Pulmonary artery endothelial cell (primary cell): ENCODE measurements around the gene PHF21B. TPM values are rescaled to one million over a fixed set of nuclear protein-coding genes. Genes with fewer than 3 reads are reported as not detected.
"Not testable (repeated sequence)": the region's sequence is repeated elsewhere in the genome, so short reads cannot be mapped to it uniquely, and the experiment has no call there.

Experiments used
- DNase-seq: peaks from one replicate; pipeline ENCODE4 v3.0.0-alpha.2; 2011; ENCODE audit warnings: low read depth, low spot score
- total RNA-seq: library from RNA; depleted of rRNA; stranded (reverse); fragments of >200 nt; gene quantifications from 2 replicates; pipeline ENCODE4 v1.2.3, GENCODE V29; 2014

Gene PHF21B
- total RNA-seq, 1 donor from 2014 or later: not detected

DNA sequence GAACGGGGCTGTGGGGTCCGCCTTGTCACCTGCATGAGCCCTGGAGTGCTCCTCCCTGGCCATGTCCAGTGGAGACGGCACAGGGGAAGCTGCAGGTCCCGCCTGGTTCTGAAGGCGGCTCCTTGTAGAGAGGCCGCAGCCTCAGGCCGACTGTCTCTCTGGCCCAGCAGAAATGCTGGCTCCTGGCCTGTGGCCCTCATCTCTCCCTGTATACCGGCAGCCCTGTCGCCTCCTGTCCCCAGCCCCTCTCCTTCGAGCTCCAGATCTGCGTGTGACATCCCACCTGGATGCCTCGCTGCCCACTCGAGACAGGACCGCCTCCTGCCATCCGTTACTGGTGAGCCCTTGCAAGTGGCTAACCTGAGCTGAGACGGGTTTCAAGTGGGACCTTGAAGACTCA, 73.6 kb downstream of the PHF21B start:
- DNase-seq: no peak

DNA sequence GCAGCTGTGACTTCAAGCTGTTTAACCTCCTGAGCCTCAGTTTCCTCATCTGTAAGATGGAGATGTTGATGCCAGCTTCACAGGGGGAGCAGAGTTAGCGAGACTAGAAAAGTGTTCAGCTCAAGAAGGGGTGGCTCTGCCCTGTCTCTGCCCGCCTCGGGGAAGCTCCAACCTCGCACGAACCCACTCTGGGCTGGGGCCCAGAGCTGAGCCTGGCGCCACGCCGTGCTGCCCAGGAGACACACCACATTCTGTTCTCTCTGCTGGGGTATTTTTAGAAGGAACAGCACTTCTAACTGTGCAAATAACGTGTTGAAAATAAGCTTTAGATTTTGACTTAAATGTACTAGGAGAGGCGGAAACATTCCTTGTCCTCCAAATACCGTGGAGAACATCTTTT, 74.1 kb downstream of the PHF21B start:
- no peak for DNase-seq

DNA sequence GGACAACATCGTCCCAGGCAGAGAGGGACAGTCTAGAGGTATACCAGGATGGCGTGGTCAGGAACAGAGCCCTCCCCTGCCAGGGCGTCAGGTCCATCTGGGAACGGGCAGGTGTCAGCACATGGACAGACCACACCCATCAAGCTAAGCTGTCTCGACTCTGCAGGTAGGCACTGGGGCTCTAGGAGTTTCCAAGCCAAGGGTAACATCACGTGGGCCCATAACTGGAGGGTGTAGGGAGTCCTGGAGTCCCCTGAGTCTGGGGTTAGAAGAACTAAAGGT, 75.4 kb downstream of the PHF21B start:
- DNase-seq: no peak

DNA sequence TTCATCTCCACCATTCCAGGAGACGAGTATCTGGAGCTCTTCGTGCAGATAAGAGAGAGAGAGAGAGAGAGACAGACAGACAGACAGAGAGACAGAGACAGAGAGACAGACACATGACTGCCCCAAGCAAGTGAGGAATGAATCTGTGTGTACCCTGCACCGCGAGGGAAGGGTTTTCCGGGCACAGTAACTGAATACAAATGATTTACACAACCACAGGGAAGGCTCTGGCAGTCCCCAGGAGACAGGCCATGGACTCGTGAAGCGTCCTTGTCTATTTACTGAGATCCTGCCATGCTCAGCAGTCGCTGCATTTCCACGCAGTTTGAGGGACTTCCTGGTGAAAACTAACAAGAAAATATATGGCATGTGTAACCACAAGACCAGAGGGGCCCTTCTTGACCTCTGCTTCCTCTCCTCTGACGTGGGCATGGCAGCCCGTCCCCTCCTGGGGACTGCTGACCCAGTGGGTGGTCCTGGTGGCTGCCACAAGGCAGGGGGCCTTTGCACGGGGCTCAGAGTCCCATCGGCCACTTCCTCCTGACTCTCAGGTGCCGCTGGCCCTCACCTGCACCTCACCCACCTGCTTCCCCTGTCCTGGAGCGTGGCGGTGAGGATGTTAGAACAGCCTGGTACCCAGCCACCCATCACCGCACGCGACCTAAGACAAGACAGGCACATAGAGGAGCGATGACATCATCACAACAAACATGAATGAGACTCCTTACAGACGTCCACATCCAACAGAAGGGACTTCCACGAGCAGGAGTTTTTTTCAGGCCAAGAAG, 75.9 kb downstream of the PHF21B start:
- no peak for DNase-seq

DNA sequence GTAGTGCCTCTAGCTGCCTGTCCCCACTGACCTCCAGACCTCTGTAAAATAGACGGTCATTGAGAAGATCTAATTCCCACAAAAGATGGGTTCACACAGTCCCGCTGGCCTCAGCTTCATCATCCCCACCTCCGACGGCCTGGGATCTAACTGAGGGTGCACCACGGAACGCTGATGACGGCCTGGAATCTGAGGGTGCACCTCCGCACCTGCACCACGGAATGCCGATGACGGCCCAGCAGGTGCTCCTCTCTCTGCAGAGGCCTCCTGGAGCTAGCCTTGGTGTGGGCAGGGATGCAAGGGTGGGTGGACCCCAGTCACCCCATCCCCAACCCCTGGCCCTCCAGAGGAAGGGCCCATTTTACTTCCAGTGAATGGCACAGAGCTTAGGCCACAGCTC, 77.3 kb downstream of the PHF21B start:
- DNase-seq: no peak

DNA sequence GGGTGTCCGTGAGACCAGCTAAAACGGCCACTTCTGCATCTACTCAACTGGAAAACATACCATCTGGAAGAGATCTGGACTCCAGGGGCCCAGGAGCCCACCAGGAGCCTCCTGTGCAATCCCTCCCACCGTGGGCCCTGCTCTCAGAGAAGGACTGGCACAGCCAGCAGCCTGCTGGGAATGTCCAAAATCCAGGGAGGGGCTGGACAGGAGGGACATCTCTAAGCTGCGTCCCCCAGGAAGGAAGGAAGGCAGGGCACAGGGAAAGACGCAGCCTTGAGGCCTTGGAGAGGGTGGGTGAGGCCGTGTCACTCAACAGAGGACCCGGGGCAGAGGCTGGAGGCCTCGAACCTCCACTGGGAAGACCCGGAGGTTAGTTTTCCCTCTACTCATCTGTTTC, 78.0 kb downstream of the PHF21B start:
- DNase-seq: no peak

DNA sequence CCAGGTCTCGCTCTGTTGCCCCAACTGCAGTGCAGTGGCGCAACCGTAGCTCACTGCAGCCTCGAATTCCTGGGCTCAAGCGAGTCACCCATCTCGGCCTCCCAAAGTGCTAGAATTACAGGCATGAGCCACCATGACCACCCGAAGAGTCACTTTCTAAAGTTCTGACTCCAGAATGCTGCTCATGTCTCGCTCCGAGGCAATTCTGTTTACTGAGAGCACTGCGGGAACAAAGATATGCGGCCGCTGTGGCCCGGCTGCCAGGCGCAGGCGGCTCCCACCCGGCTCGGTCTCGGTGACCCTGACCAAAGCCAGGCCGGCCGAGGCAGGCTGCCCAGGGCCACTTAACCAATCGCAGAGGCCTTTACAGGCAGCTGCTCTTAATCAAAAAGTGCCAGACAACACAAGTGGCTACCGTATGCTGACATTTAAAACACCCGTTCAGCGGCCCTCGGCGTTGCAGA, 78.7 kb downstream of the PHF21B start:
- DNase-seq: no peak

DNA sequence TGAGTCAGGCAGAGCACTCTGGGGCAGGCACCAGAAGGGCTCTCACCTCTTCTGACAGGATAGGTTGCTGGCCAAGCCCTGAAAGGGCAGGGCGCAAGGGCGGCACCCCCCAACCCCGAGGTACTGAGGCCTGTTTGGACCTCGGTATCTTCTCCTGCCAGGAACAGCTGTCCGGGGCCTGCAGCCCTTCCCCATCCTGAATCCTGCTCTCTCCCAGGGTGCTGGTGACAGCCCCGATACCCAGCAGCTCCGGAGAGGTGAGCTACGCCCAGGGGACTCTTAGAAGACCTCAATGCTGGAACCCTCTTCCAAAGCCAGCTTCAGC, 79.1 kb downstream of the PHF21B start:
- DNase-seq: no peak

DNA sequence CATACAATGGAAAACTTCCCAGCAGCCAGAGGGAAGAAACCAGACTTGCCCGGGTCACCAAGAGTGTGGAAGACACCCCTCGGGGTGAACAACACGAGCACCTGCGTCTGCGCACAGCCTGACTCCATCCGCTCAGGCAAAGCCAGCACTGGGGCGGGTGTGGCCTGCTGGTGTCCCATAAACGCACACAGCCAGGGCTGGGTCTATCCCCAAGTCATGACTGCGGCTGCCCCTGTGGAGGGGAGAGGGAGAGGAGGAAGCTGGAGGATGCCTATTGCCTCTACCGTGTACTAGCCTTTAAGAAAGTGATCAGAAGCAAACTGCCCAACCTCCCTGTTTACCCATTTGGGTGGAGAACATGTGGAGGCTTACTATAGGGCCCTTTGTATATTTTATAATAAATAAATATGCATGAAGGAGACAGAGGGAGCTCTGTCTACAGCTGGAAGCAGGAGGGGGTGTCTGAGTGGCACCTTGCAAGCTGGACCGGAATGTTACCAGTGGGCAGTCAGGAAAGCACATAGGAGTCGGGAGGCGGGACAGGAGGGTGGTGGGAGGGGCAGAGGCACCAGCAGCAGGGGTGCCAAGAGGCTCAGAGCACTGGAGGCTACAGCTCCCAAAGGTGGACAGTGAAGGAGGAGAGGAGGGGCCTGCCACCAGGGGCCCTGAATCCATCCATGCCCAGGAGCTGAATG, 79.6 kb downstream of the PHF21B start:
- no peak for DNase-seq

DNA sequence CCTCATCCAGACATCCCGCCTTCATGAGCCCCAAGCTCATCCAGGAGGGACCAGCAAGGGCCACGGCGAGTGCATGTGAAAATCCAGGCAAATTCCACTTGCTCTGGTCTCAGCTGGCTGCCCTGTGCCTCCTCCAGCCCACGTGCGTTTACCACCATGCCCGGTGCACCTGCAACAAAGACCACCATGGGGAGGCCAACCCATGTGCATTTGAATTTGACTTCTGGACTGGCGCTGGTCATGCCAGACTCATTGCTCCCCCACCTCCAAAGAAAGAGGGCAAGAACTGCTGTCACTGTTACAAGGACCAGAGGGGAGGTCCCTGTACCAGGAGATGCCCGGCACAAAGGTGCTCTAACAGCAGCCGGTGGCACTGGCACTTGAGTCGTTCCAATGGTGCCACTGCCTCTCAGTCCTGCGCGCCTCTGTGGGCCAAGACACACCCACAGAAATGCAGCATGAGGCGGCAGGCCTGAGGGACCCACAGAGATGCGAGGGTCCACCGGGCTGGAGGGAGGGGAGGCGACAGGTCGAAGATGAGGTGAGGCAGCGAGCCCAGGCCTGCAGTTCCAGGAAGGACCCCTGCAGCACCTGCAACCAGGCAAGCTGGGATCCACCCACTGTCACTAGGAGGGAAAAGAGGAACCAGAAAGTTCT, 80.3 kb downstream of the PHF21B start:
- DNase-seq: no peak

DNA sequence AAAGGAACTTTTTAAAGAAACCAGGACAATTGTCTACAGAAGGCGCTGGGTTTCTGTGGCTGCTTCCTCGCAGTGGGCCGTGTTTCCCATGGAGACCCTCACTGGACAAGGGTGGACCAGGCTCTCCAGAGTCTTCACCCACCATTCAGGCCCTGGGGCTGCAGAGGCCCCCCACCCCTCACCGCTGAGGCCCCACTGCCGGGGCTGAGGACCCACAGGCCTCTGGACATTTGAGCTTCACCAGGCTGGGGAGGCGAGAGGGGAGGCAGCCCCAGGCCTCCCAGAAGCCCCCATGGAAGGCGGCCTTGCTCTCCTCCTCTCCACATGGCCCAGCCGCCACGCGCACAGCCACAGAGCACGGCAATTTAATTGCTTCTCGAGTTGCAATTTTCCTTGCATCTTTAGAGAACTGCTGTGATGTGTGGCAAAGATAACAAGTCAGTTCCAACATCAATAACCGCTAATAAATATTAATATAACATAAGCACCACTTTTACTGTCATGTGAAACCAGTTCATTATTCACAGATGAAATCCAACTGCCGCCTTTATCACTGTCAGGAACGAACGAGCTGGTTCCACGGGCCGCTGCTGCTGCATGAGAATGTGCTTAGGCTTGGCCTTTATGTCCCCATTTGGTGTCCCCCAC, 81.0 kb downstream of the PHF21B start:
- no peak for DNase-seq

DNA sequence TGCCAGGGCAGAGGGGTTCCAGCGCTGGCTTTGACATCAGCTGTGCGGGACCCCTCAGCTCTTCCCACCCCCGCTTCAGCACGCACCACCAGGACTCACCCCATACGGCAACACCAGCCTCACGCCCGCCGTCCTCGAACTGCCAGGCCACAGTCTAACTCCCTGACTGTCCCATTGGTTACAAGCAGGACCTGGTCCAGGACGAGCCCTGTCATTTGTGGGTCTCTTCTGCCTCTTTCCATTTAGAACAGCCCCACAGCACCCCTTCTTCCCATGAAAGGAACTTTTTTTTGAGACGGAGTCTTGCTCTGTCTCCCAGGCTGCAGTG, 81.7 kb downstream of the PHF21B start:
- no peak for DNase-seq

DNA sequence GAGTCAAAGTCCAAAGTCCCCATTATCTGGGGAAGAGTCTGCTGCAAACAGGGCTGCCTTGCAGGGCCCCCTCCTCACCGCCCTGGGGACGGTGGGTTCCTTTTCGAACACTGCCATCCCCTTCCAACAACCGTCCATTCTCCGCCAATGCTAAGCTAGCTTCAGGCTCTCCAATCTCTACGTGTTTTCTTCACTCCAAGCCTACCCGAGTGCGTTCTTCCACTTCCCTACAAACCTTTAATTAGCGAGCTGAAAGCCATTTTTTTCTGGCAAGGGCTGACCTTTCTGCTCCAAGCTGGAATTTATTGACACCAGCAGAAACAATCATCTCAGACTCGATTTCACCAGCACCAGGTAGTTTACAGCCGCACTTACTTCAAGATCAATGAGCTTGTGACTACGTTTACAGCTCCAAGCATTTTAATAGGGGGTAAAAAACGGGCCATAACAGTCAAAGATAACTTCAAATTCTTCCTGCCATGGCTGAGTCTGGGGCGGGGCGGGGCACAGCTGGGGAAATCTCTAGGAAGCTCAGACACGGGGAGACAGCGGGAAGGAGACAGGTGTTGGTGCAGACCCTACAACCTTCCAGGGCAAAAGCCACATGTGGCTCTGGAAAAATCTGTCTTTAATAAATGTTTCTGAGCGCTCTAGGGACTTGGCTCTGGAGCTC, 82.2 kb downstream of the PHF21B start:
- no peak for DNase-seq

DNA sequence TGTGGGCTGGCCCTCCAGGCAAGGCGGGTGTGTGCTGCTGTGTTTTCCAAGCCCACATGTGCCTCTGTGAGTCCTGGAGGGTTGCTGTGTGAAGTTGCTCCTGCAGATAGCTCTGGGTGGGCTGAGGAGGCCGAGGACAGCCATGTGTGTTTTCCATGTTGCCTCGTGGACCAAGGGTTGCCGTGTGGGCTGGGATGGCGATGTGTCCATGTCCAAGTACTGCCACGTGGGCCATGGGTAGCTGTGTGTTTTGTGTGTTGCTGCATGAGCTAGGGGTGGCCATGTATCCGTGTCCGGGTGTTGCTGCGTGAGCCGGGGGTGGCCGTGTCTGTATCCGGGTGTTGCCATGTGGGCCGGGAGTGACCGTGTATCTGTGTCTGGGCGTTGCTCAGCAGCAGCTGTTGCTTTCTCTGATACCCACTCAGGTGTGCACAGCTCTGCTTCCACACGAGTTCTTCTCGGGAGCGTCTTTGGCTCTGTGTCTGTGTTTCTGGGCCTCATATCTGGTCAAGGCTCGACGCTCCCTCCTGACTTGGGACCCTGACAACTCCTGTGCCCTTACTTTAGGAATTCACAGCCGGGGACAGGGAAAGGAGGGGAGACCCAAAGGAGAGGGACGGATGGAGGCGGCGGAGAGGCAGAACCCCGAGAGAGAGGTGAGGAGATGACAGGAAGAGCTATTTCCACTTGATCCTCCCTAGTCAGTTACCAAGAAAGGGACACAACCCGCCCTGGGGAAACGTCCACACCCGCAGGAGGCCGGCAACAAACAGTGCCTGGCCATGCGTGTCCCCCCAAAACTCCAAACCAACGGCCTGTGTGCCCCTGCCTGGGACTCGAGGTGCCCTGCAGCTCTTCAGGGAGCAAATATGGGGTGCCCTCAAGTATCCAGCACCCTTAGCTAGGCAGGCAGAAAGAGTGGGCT, 83.1 kb downstream of the PHF21B start:
- no peak for DNase-seq

DNA sequence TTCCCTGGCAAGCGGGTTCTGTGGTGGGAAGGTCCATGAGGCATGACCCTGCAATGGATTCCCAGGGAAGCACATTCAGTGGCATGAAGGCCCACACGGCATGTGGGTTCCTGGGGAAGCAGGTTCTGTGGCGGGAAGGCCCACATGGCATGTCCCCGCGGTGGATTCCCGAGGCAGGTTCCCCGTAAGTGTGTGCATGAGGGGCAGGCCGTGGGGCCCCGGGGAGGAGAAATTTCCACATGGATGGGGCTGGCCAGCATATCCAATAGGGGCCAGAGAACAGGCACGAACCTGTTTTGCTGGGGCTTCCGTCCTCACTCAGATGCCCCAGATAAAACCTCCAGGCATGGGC, 83.7 kb downstream of the PHF21B start:
- DNase-seq: no peak

DNA sequence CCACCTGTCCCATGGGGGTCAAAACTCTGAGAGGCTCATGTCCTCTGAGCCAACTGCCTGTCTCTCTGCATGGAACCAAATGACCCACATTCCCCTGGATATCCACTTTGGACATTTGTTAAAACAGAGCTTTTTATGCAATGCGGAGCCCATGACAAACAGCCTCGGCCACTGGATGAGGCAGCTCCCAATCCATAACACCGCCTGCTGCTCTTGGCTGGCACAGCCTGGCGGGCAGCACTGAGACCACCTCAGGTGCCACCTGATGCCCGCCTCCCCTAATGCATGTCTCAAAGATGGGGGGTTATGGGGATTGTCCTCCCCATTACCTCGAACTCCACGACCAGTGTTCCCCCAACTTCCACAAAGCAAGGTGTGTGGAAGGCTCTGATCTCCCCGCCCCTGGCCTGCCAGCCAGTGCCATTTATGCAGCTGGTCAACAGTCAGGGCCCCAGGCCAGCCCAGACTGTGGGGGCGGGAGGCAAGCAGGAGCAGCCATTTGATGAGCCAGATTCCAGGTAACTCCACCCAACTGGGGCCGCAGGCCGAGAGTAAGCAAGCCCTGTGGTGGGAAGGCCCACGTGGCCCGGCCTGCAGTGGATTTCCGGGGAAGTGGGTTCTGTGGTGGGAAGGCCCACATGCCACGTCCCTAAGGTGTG, 84.2 kb downstream of the PHF21B start:
- no peak for DNase-seq

DNA sequence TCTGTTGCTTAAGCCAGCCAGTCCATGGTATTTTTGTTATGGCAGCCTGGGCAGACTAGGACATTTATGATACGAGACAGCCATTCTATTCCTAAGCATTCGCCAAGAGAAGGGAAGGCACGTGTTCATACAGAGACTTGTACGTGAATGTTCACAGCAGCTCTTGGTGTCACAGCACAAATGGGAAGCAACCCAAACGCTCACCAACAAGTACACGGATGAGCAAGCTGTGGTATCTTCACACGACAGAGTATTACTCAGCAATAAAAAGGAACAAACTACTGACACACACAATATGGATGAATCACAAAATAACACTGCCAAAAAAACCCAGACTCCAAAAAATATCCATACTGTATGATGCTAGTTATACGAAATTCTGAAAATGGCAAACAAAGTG, 85.1 kb downstream of the PHF21B start:
- no peak for DNase-seq

DNA sequence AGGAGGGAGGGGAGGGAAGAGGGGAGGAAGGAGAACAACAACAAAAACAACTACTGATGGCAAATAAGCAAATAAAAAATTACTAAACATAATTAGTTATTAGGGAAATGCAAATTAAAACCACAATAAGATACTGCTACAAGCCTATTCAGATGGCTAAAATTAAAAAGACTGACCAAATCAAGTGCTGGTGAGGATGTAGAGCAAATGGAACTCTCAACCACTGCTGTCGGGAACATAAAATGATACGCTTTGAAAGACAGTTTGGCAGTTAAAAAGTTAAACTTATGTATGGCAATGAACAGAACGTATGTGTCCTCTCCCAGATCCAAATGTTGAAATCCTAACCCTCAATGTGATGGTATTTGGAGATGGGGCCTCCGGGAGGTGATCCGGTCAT, 85.7 kb downstream of the PHF21B start:
- DNase-seq: no peak

DNA sequence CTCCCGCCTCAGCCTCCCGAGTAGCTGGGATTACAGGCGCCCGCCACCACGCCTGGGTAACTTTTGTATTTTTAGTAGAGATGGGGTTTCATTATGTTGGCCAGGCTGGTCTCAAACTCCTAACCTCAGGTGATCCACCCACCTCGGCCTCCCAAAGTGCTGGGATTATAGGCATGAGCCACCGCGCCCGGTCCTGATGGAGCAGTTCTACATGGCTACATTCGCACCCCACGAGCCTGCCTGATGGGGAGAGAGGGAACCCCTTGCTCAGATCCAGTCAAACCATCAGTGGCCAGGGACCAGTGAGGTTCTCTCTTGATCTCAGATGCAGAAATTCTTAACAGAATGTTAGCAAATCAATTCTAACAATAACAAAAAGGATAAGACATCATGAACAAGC, 88.0 kb downstream of the PHF21B start:
- DNase-seq: not testable (repeated sequence)

DNA sequence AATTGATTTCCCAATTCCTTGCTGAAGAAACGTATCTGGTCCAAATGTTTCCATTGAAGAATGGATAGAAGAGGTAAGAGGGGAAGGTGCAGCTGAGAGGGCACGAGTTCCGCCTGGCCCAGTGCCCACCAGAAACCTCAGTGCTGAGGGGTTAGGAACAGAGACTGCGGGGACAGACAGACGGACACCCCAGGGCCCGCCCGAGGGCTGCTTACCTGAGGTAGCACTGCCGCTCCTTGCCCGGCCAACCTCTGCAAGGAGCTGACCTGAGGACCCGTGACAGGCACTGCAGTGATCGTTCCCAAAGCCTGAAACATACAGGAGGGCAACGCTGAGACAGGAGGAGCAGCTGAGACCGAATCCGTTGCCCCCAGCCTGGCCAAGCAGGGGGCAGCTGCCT, 89.6 kb downstream of the PHF21B start:
- DNase-seq: no peak

DNA sequence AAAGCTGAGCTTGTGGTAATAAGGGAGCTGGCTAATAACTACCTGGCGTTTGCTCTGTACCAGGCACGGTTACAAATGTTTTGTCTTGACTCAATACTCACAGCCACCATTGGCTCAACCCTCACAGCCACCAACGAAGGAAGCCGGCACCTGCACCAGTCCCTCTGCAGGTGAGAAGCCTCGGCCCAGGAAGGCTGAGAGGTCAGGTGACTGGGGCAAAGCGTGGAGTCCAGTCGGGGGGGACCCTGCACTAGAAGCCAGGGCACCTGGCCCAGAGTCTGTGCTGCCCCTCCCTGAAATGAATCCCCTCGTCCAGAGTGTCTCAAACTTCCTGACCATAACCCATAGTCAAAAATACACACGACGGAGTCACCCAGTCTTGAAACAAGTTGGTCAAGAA, 90.1 kb downstream of the PHF21B start:
- no peak for DNase-seq
